Large intestine (tissue), 3 donors: ENCODE data around the gene CADM1. TPM values are rescaled to one million over a fixed set of nuclear protein-coding genes. Genes with fewer than 3 reads are reported as not detected.

Source experiments
- DNase-seq, 2 donors: peaks; one replicate each; pipeline versions ENCODE4 v3.0.0 to v3.0.0-alpha.2; 2013
- H3K27ac ChIP-seq: one replicate; pipeline ENCODE4 v1.5.1; 2013; ENCODE audit warnings: low read length
- H3K27me3 ChIP-seq: 2 replicates; pipeline ENCODE4 v1.6.1; 2013; ENCODE audit warnings: low read length; ENCODE audit not compliant: control insufficient read depth, insufficient read depth
- H3K36me3 ChIP-seq: 2 replicates; pipeline ENCODE4 v1.6.1; 2013; ENCODE audit warnings: low read length; ENCODE audit not compliant: control insufficient read depth, insufficient read depth
- H3K4me1 ChIP-seq: one replicate; pipeline ENCODE4 v1.6.1; 2013; ENCODE audit warnings: low read length; ENCODE audit not compliant: control insufficient read depth, insufficient read depth
- H3K4me3 ChIP-seq: one replicate; pipeline ENCODE4 v1.5.1; 2013; ENCODE audit warnings: low read length
- H3K9me3 ChIP-seq: one replicate; pipeline ENCODE4 v1.6.1; 2013; ENCODE audit warnings: mild to moderate bottlenecking, low read depth, low read length, moderate library complexity; ENCODE audit not compliant: control insufficient read depth
- WGBS: methylation state at CpG from one replicate; pipeline ENCODE4 v1.1.5; 2013; ENCODE audit warnings: low lambda C conversion rate; ENCODE audit not compliant: insufficient coverage; 5-methylcytosine and 5-hydroxymethylcytosine counted together
- polyA plus RNA-seq: library from polyadenylated mRNA; unstranded; fragments of 120-200 nt; gene quantifications from one replicate; pipeline ENCODE4 v1.2.1, GENCODE V29; 2013

The CADM1 gene
- polyA plus RNA-seq, 1 donor, result 32.7 TPM

DNA sequence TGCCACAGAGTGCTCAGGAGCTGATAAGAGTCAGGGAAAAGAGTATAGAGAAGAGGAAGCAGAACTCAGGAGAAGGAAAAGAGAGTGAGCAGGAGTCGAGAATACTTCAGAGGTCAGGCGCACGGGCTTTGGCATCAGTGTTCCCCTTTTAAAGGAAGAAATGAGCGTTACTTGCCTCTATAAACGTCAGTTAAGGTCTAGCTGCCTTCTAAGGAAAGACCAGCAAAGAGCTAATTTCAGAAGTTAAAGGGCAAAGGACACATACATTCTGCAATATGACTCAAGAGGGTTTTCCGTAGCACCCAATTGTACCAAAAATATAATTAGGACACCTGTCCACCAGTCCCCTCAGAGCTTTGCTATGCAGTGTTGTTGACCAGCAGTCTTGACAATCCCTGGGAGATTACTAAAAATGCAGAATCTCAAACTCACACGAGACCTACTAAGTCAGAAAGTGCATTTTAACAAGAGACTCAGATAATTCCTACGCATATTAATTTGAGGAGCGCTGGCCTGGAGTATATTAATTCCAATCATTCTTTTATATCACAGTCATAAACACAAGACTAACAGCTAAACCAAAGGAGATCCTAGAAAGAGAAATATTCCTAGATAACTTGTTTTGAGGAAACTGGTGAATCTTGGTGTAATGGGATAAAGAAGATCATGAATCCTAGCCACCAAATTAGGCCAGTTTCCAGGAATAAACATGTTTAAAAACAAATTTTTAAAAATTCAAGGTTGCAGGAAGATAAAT is 249.0 kb downstream of the CADM1 start:
- no peak for DNase-seq
- H3K27ac ChIP-seq, result no peak overlapping the region
- H3K9me3 ChIP-seq, result no peaks in the 10 kb centered on the region
- WGBS, result 100% methylated on average over 1 of the region's 9 CpGs
- no peaks in the 10 kb centered on the region for H3K36me3 ChIP-seq
- H3K4me3 ChIP-seq, result no peak overlapping the region
- no peaks in the 10 kb centered on the region for H3K27me3 ChIP-seq
- H3K4me1 ChIP-seq, result no peaks in the 10 kb centered on the region

DNA sequence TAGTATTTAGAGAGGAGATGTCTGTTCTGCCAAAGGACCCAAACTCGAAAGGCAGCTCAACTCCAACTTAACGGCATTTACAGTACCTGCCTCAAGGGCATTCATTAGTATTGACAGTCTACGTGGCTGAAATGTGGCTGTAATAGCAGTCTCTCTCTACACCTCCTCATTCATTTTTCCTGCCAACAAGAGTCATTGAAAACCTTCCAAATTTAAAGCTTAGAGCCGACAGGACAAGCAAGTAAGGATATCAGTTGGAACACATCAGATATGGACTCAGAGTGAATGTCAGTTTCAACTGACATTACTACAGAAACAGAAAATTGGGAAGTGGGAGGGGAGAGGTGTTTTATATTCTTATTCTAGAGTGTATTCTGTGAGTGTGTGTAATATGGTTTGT is 253.1 kb downstream of the CADM1 start:
- WGBS, result no CpG with 5 or more reads among the region's 4 CpGs
- no peak for DNase-seq
- Histone ChIP-seq H3K27me3 (no peaks in the 10 kb centered on the region), H3K36me3 (no peaks in the 10 kb centered on the region), H3K27ac (no peak overlapping the region), H3K9me3 (no peaks in the 10 kb centered on the region), H3K4me1 (no peaks in the 10 kb centered on the region), H3K4me3 (no peak overlapping the region)

GRCh38 chr11:115249061-115249578 is 255.1 kb downstream of the CADM1 start:
- no peak for DNase-seq
- Histone ChIP-seq H3K27ac (no peak overlapping the region), H3K4me3 (no peak overlapping the region), H3K4me1 (no peaks in the 10 kb centered on the region), H3K27me3 (no peaks in the 10 kb centered on the region), H3K36me3 (no peaks in the 10 kb centered on the region), H3K9me3 (no peaks in the 10 kb centered on the region)
- no CpG with 5 or more reads among the region's 4 CpGs for WGBS

DNA sequence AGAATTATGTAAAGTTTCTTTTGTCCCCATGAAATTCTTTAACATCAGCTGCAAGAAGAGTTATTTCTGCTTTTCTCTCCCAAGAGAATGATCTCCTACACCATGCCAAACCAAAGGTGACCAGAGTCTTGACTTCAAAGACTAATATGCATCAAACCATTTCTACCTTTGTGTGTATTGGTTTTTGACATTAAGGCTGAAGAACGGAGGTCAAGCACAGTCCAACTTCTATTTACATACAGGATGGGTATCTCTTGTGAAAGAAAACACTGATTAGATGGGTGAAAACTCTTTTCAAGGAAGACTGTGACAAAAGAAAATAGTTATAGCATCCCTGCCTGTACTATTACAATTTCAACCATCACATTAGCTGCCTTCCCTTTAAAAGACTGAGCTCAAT is 256.3 kb downstream of the CADM1 start:
- no peaks in the 10 kb centered on the region for H3K4me1 ChIP-seq
- no CpG with 5 or more reads among the region's 1 CpG for WGBS
- H3K36me3 ChIP-seq, result no peaks in the 10 kb centered on the region
- H3K4me3 ChIP-seq, result no peak overlapping the region
- DNase-seq, result no peak
- H3K27ac ChIP-seq, result no peak overlapping the region
- no peaks in the 10 kb centered on the region for H3K9me3 ChIP-seq
- H3K27me3 ChIP-seq, result no peaks in the 10 kb centered on the region

DNA sequence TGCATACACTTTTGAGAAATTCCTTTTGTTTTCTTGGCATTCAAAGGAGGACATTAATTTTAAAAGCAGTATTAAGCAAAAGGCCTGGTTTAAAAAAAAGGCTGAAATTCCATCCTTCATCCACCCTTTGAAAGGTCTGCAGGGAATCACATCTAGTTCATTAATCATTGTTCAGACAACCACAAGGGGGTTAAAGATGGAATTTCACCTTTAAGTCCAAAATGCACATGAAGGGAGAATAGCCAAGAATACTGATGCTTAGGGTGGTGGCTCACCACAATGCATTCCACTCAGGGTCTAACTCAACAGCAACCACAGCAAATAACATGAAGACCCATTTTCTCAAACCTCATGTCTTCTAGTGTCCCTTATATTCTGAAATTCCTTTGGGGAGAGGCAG is 256.9 kb downstream of the CADM1 start:
- H3K36me3 ChIP-seq, result no peaks in the 10 kb centered on the region
- no peaks in the 10 kb centered on the region for H3K9me3 ChIP-seq
- no peak overlapping the region for H3K4me3 ChIP-seq
- H3K27ac ChIP-seq, result no peak overlapping the region
- H3K4me1 ChIP-seq, result no peaks in the 10 kb centered on the region
- no peak for DNase-seq
- H3K27me3 ChIP-seq, result no peaks in the 10 kb centered on the region

GRCh38 chr11:115244758-115245157 is 259.5 kb downstream of the CADM1 start:
- Histone ChIP-seq H3K4me1 (no peaks in the 10 kb centered on the region), H3K9me3 (no peaks in the 10 kb centered on the region), H3K36me3 (no peaks in the 10 kb centered on the region), H3K27me3 (no peaks in the 10 kb centered on the region), H3K4me3 (no peak overlapping the region), H3K27ac (no peak overlapping the region)
- no peak for DNase-seq
- WGBS, result 80% methylated on average over 1 of the region's 7 CpGs

DNA sequence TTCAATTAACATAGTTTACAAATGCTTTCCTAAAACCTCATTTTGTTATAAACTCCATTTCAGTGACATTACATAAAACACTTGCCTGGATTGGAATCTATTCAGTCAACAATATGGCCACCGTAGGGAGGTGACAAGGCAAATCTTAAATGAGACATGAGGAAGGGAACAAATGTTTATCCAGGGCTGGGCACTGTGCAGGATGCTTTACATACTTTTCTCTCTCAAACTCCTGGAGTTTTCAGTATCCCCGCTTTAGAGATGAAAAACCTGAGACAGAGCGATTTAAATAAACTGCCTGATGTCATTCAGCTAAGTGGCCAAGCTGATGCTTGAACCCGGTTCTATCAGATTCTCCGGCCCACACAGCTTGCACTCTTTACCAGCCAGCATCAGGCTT is 259.9 kb downstream of the CADM1 start:
- Histone ChIP-seq H3K9me3 (no peaks in the 10 kb centered on the region), H3K4me3 (no peak overlapping the region), H3K27ac (no peak overlapping the region), H3K4me1 (no peaks in the 10 kb centered on the region), H3K27me3 (no peaks in the 10 kb centered on the region), H3K36me3 (no peaks in the 10 kb centered on the region)
- DNase-seq, result no peak
- WGBS, result 40% methylated on average over 1 of the region's 5 CpGs

DNA sequence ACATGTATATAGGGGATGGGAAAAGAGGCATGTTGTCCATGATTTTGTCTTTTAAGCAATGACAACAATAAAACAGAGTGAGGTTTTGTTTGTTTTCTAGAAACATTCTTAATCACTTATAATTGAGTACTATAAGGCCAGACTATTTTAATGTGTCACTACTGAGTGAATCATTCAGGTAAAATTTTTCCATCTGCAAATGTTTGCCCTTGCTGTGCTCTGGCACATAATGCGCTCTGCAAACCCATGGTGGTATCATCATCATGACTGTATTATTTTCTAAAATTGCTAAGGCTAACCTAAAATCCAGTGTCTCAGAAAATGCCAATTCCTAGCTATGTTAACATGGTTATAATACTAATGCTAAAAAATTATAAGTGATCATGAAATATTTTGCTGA is 261.2 kb downstream of the CADM1 start:
- Histone ChIP-seq H3K4me1 (no peaks in the 10 kb centered on the region), H3K36me3 (no peaks in the 10 kb centered on the region), H3K27ac (no peak overlapping the region), H3K4me3 (no peak overlapping the region), H3K27me3 (no peaks in the 10 kb centered on the region), H3K9me3 (no peaks in the 10 kb centered on the region)
- WGBS, result no CpG with 5 or more reads among the region's 1 CpG
- no peak for DNase-seq

DNA sequence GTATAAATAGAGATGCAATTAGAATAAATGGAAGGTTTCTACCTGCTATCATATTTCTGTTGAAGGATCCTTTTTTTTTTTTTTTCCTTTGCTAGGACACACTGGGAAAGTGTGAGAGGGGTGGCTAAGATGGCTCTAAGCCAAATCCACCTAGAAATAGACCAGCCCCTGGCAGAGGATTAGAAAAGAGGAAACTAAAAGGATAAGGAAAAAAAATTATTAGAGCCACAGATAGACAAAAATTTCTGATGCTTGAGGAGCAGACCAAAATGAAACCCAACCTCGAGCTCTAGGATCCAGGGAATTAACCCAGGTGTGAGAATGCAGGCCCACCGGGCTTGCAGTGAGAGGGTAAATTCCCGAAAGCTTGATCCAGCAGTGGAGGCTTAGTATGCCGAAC is 262.3 kb downstream of the CADM1 start:
- Histone ChIP-seq H3K27me3 (no peaks in the 10 kb centered on the region), H3K9me3 (no peaks in the 10 kb centered on the region), H3K4me1 (no peaks in the 10 kb centered on the region), H3K4me3 (no peak overlapping the region), H3K27ac (no peak overlapping the region), H3K36me3 (no peaks in the 10 kb centered on the region)
- no peak for DNase-seq
- no CpG with 5 or more reads among the region's 4 CpGs for WGBS

DNA sequence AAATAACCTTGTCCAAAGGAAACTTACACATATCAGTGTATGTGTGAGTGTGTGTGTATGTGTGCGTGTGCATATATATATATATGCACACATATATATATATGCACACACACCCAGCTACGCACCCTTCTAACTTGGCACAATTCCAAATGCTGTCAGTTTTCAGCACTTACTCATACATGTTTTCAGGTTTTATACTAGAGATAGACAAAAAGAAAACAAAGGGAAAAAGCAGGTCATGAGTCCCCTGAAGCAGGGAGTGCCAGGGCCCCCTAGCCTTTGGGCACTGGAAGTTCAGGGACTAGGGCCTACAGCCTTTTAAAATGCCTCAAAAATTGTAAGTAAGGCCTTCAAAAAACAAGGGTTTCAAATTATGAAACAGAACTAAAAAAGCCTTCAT is 265.4 kb downstream of the CADM1 start:
- no peaks in the 10 kb centered on the region for H3K4me1 ChIP-seq

GRCh38 chr11:115238086-115238485 is 266.1 kb downstream of the CADM1 start:
- Histone ChIP-seq H3K36me3 (no peaks in the 10 kb centered on the region), H3K27ac (no peak overlapping the region), H3K27me3 (no peaks in the 10 kb centered on the region), H3K4me1 (no peaks in the 10 kb centered on the region), H3K9me3 (no peaks in the 10 kb centered on the region), H3K4me3 (no peak overlapping the region)
- no CpG with 5 or more reads among the region's 4 CpGs for WGBS
- no peak for DNase-seq

More for the DNA sequence above, 265.4 kb downstream of the CADM1 start:
- no peak for DNase-seq
- Histone ChIP-seq H3K4me3 (no peak overlapping the region), H3K36me3 (no peaks in the 10 kb centered on the region), H3K27me3 (no peaks in the 10 kb centered on the region), H3K27ac (no peak overlapping the region), H3K9me3 (no peaks in the 10 kb centered on the region)
- WGBS, result no CpG with 5 or more reads among the region's 2 CpGs
